ENCODE data around the gene KLF13.

The KLF13 gene

GRCh38 chr15:31298707-31299172 lies 27.9 kb upstream of the KLF13 start:
- no peak for DNase-seq (ENCODE audit: low read depth in 1 of 2, low spot score in 1 of 2)

GRCh38 chr15:31300208-31300661 lies 26.4 kb upstream of the KLF13 start:
- no peak for DNase-seq (ENCODE audit: low read depth in 1 of 2, low spot score in 1 of 2)

GRCh38 chr15:31300981-31301672 lies 25.5 kb upstream of the KLF13 start:
- no peak for DNase-seq (ENCODE audit: low read depth in 1 of 2, low spot score in 1 of 2)

GRCh38 chr15:31301673-31301990 lies 25.0 kb upstream of the KLF13 start:
- DNase-seq (ENCODE audit: low read depth in 1 of 2, low spot score in 1 of 2) = no peak

GRCh38 chr15:31302029-31302657 lies 24.5 kb upstream of the KLF13 start:
- no peak for DNase-seq (ENCODE audit: low read depth in 1 of 2, low spot score in 1 of 2)

GRCh38 chr15:31302778-31303725 lies 23.6 kb upstream of the KLF13 start:
- no peak for DNase-seq (ENCODE audit: low read depth in 1 of 2, low spot score in 1 of 2)

GRCh38 chr15:31303726-31304648 lies 22.6 kb upstream of the KLF13 start:
- DNase-seq (ENCODE audit: low read depth in 1 of 2, low spot score in 1 of 2) = no peak

GRCh38 chr15:31304751-31305365 lies 21.8 kb upstream of the KLF13 start:
- DNase-seq (ENCODE audit: low read depth in 1 of 2, low spot score in 1 of 2) = no peak

- no peak for DNase-seq (ENCODE audit: low read depth in 1 of 2, low spot score in 1 of 2)
These were observed 21.3 kb upstream of the KLF13 start for GRCh38 chr15:31305375-31305774.

GRCh38 chr15:31305796-31306425 lies 20.7 kb upstream of the KLF13 start:
- no peak for DNase-seq (ENCODE audit: low read depth in 1 of 2, low spot score in 1 of 2)

GRCh38 chr15:31306426-31307269 lies 20.0 kb upstream of the KLF13 start:
- DNase-seq (ENCODE audit: low read depth in 1 of 2, low spot score in 1 of 2) = no peak

GRCh38 chr15:31307270-31308184 lies 19.1 kb upstream of the KLF13 start:
- no peak for DNase-seq (ENCODE audit: low read depth in 1 of 2, low spot score in 1 of 2)

- no peak for DNase-seq (ENCODE audit: low read depth in 1 of 2, low spot score in 1 of 2)
These were observed 18.4 kb upstream of the KLF13 start for GRCh38 chr15:31308185-31308639.

GRCh38 chr15:31309893-31310606 lies 16.6 kb upstream of the KLF13 start:
- DNase-seq (ENCODE audit: low read depth in 1 of 2, low spot score in 1 of 2) = no peak

GRCh38 chr15:31311735-31312619 lies 14.7 kb upstream of the KLF13 start:
- DNase-seq (ENCODE audit: low read depth in 1 of 2, low spot score in 1 of 2) = no peak

- DNase-seq (ENCODE audit: low read depth in 1 of 2, low spot score in 1 of 2) = no peak
These were observed 13.4 kb upstream of the KLF13 start for GRCh38 chr15:31313223-31313622.

Data from activated T-helper 1 cell treated with anti-CD3 and anti-CD28 coated beads, Interleukin-2, amount 50 U/mL, for 16 hours (primary cell).